ENCODE measurements around the gene LOXHD1. TPM values are rescaled to one million over a fixed set of nuclear protein-coding genes. Genes with fewer than 3 reads are reported as not detected.
A peak's percentile ranks its signal among the peaks of the same experiment; 100 is the strongest.

The LOXHD1 gene
- total and polyA plus RNA-seq, 2 experiments from 2014 or later: 0.21 TPM; not detected in 1

GRCh38 chr18:46434629-46435028 lies 222.4 kb downstream of the LOXHD1 start:
- no peaks in the 10 kb centered on the region for H3K36me3 ChIP-seq
- no peak overlapping the region for H3K27ac ChIP-seq
- TF ChIP-seq CTCF (IDR thresholded peaks at IDR 0.05; ENCODE audit: low read depth, low read length): no peak
- peaks cover 11% of the 10 kb centered on the region for H3K4me1 ChIP-seq (ENCODE audit: low read depth)
- H3K27me3 ChIP-seq: no peaks in the 10 kb centered on the region
- no peak overlapping the region for H3K4me3 ChIP-seq
- H3K9me3 ChIP-seq (ENCODE audit: low read depth): no peaks in the 10 kb centered on the region
- no peak for DNase-seq (ENCODE audit: low read depth in 1 of 2, low spot score in 1 of 2)

GRCh38 chr18:46433121-46433826 lies 223.7 kb downstream of the LOXHD1 start:
- no peaks in the 10 kb centered on the region for H3K27me3 ChIP-seq
- no peak overlapping the region for H3K27ac ChIP-seq
- no peak overlapping the region for H3K4me3 ChIP-seq
- peaks cover 11% of the 10 kb centered on the region for H3K4me1 ChIP-seq (ENCODE audit: low read depth)
- TF ChIP-seq CTCF (IDR thresholded peaks at IDR 0.05; ENCODE audit: low read depth, low read length): no peak
- H3K36me3 ChIP-seq: no peaks in the 10 kb centered on the region
- DNase-seq (ENCODE audit: low read depth in 1 of 2, low spot score in 1 of 2): no peak
- no peaks in the 10 kb centered on the region for H3K9me3 ChIP-seq (ENCODE audit: low read depth)

- H3K4me3 ChIP-seq: no peak overlapping the region
- DNase-seq (ENCODE audit: low read depth in 1 of 2, low spot score in 1 of 2): no peak
- no peaks in the 10 kb centered on the region for H3K27me3 ChIP-seq
- peak overlapping the region; percentile 28 for H3K27ac ChIP-seq
- peaks cover 11% of the 10 kb centered on the region for H3K4me1 ChIP-seq (ENCODE audit: low read depth)
- H3K36me3 ChIP-seq: no peaks in the 10 kb centered on the region
- H3K9me3 ChIP-seq (ENCODE audit: low read depth): no peaks in the 10 kb centered on the region
- TF ChIP-seq CTCF (IDR thresholded peaks at IDR 0.05; ENCODE audit: low read depth, low read length): no peak
These were observed 225.4 kb downstream of the LOXHD1 start for GRCh38 chr18:46431522-46432171.

GRCh38 chr18:46429649-46430224 lies 227.3 kb downstream of the LOXHD1 start:
- Histone ChIP-seq H3K4me1 (ENCODE audit: low read depth) (peaks cover 14% of the 10 kb centered on the region), H3K36me3 (no peaks in the 10 kb centered on the region), H3K27ac (no peak overlapping the region), H3K27me3 (no peaks in the 10 kb centered on the region), H3K9me3 (ENCODE audit: low read depth) (no peaks in the 10 kb centered on the region), H3K4me3 (no peak overlapping the region)
- TF ChIP-seq CTCF (IDR thresholded peaks at IDR 0.05; ENCODE audit: low read depth, low read length): no peak
- DNase-seq (ENCODE audit: low read depth in 1 of 2, low spot score in 1 of 2): no peak

GRCh38 chr18:46429130-46429529 lies 227.9 kb downstream of the LOXHD1 start:
- no peak for TF ChIP-seq CTCF (IDR thresholded peaks at IDR 0.05; ENCODE audit: low read depth, low read length)

More at GRCh38 chr18:46429130-46429529, 227.9 kb downstream of the LOXHD1 start:
- Histone ChIP-seq H3K36me3 (no peaks in the 10 kb centered on the region), H3K4me1 (ENCODE audit: low read depth) (peaks cover 16% of the 10 kb centered on the region), H3K4me3 (no peak overlapping the region), H3K27me3 (no peaks in the 10 kb centered on the region), H3K27ac (no peak overlapping the region), H3K9me3 (ENCODE audit: low read depth) (no peaks in the 10 kb centered on the region)
- no peak for DNase-seq (ENCODE audit: low read depth in 1 of 2, low spot score in 1 of 2)
